HL-60 (cell line): ENCODE data around the gene CCND2.

Experiments
- DNase-seq, 2 experiments: peaks; one replicate each; pipeline ENCODE4 v3.0.0-alpha.2; 2010 to 2020; ENCODE audit warnings: low read depth in 1 of 2, low spot score in 1 of 2
- H3K27ac ChIP-seq: fragments of 250-450 bp; sonication (Bioruptor Pico); replicated peaks from 2 replicates; pipeline ENCODE4 v1.5.1; 2020; ENCODE audit warnings: mild to moderate bottlenecking, moderate library complexity
- H3K27me3 ChIP-seq: fragments of 250-450 bp; sonication (Bioruptor Pico); 2 replicates; pipeline ENCODE4 v1.5.1; 2021; ENCODE audit warnings: mild to moderate bottlenecking, moderate library complexity; ENCODE audit not compliant: insufficient read depth, poor library complexity, severe bottlenecking
- H3K4me3 ChIP-seq: replicated peaks from 2 replicates; pipeline ENCODE4 v1.5.1; 2011; ENCODE audit warnings: mild to moderate bottlenecking, control low read depth, low read length; ENCODE audit not compliant: insufficient read depth
- GABPA ChIP-seq: IDR thresholded peaks from 2 replicates; pipeline ENCODE4 v1.6.1; 2012; ENCODE audit warnings: low read depth
- POLR2AphosphoS5 ChIP-seq: IDR thresholded peaks from 2 replicates; pipeline ENCODE4 v1.6.1; 2012; ENCODE audit warnings: low read depth
- SPI1 ChIP-seq: IDR thresholded peaks from 2 replicates; pipeline ENCODE4 v1.6.1; 2012; ENCODE audit warnings: low read depth, mild to moderate bottlenecking, borderline replicate concordance
- TF ChIP-seq, protein P1 (sequence below): IDR thresholded peaks from one replicate; pipeline ENCODE4 v1.5.1; 2011; ENCODE audit warnings: low read length, control low read depth, inconsistent platforms; ENCODE audit not compliant: insufficient read depth
- TF ChIP-seq, protein P2 (sequence below): IDR thresholded peaks from 2 replicates; pipeline ENCODE4 v1.6.1; 2012; ENCODE audit warnings: low read depth; ENCODE audit not compliant: insufficient replicate concordance

Gene CCND2

DNA sequence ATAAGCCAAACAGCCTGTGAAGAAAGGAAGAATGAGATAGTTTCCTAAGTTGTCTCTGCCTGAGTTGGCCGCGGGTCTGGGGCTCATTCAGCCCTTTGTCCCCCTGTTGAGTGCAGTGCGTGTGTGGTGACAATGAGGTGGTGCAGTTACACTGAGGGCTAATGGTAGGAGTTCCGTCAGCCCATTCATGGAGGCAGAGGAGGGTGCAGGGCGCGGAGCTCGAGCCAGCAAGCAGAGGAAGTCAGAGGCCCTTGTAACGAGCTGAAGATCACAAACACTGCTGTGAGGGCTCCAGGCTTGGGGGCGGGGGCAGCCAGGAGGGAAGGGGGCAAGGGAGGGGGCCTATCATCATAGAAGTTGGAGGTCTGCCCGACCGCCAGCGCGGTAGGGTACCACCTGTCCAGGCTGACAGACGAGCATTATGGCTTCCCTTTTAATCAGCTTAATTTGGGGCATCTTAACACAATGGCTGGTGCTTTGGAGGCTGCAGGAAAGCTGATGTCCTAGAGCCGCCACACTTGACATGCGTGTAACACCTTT, 20.5 kb downstream of the CCND2 start:
- Histone ChIP-seq H3K27ac (no peak overlapping the region), H3K4me3 (no peak overlapping the region), H3K27me3 (no peaks in the 10 kb centered on the region)
- TF ChIP-seq, protein P1, sequence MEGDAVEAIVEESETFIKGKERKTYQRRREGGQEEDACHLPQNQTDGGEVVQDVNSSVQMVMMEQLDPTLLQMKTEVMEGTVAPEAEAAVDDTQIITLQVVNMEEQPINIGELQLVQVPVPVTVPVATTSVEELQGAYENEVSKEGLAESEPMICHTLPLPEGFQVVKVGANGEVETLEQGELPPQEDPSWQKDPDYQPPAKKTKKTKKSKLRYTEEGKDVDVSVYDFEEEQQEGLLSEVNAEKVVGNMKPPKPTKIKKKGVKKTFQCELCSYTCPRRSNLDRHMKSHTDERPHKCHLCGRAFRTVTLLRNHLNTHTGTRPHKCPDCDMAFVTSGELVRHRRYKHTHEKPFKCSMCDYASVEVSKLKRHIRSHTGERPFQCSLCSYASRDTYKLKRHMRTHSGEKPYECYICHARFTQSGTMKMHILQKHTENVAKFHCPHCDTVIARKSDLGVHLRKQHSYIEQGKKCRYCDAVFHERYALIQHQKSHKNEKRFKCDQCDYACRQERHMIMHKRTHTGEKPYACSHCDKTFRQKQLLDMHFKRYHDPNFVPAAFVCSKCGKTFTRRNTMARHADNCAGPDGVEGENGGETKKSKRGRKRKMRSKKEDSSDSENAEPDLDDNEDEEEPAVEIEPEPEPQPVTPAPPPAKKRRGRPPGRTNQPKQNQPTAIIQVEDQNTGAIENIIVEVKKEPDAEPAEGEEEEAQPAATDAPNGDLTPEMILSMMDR = no peak
- TF ChIP-seq GABPA (no peak), POLR2AphosphoS5 (no peak), SPI1 (no peak)
- TF ChIP-seq, protein P2, sequence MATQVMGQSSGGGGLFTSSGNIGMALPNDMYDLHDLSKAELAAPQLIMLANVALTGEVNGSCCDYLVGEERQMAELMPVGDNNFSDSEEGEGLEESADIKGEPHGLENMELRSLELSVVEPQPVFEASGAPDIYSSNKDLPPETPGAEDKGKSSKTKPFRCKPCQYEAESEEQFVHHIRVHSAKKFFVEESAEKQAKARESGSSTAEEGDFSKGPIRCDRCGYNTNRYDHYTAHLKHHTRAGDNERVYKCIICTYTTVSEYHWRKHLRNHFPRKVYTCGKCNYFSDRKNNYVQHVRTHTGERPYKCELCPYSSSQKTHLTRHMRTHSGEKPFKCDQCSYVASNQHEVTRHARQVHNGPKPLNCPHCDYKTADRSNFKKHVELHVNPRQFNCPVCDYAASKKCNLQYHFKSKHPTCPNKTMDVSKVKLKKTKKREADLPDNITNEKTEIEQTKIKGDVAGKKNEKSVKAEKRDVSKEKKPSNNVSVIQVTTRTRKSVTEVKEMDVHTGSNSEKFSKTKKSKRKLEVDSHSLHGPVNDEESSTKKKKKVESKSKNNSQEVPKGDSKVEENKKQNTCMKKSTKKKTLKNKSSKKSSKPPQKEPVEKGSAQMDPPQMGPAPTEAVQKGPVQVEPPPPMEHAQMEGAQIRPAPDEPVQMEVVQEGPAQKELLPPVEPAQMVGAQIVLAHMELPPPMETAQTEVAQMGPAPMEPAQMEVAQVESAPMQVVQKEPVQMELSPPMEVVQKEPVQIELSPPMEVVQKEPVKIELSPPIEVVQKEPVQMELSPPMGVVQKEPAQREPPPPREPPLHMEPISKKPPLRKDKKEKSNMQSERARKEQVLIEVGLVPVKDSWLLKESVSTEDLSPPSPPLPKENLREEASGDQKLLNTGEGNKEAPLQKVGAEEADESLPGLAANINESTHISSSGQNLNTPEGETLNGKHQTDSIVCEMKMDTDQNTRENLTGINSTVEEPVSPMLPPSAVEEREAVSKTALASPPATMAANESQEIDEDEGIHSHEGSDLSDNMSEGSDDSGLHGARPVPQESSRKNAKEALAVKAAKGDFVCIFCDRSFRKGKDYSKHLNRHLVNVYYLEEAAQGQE = no peak
- DNase-seq = no peak

DNA sequence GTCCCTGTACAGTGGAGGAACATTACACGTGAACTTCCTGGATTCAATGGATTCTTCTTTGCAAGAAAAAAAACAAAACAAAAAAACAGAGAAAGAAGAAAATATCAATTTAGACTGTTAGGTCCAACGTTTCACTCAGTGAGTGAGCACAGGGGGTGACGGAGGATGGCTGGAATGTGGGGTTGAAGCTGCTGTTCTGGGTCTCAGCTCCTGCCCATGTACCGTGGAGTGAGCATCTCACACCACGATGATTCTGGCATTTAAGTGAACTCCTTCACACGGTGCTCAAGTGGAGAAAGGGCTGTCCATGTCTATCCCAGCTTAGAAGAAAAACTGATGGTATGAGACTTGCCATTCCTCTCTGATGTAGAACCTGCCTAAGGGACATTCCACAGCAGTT, 23.2 kb downstream of the CCND2 start:
- no peaks in the 10 kb centered on the region for H3K27me3 ChIP-seq
- no peak overlapping the region for H3K4me3 ChIP-seq
- no peak for TF ChIP-seq POLR2AphosphoS5
- no peak for TF ChIP-seq SPI1
- no peak for TF ChIP-seq GABPA
- TF ChIP-seq, protein P2 = no peak
- TF ChIP-seq, protein P1 = no peak
- H3K27ac ChIP-seq = no peak overlapping the region
- DNase-seq = no peak

DNA sequence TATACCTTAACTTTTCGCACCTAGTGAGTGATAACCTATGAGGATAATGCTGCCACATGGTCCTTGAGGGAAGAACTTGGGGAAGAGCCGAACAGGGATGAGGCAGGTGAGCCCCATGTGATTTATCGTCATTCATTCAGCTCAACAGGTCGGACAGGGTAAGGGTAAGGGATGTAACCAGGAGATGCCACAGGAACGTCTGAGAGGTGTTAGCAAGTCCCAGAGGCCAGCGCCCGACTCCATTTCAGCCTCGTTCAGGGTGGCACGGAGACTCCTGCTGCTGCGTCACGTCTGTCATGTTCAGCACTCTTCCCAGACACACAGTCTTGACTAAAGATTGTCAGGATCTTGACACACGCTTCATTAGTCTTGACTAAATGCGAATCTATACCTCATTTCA, 24.1 kb downstream of the CCND2 start:
- DNase-seq = no peak

More for the DNA sequence above, 24.1 kb downstream of the CCND2 start:
- H3K27me3 ChIP-seq = no peaks in the 10 kb centered on the region
- no peak overlapping the region for H3K27ac ChIP-seq
- H3K4me3 ChIP-seq = no peak overlapping the region
- TF ChIP-seq POLR2AphosphoS5 (no peak), GABPA (no peak), SPI1 (no peak)
- TF ChIP-seq, protein P1 = no peak
- TF ChIP-seq, protein P2 = no peak
